HG03439 (cell line): ENCODE measurements around the gene ADH7.
"Not testable (repeated sequence)": the region's sequence is repeated elsewhere in the genome, so short reads cannot be mapped to it uniquely, and the experiment has no call there.

Experiments used
- ATAC-seq: cut with Tn5 transposase; IDR thresholded peaks from one replicate; pipeline ENCODE4 v1.9.1; 2021; ENCODE audit warnings: mild to moderate bottlenecking, moderate library complexity; ENCODE audit not compliant: unreplicated experiment

The ADH7 gene

DNA sequence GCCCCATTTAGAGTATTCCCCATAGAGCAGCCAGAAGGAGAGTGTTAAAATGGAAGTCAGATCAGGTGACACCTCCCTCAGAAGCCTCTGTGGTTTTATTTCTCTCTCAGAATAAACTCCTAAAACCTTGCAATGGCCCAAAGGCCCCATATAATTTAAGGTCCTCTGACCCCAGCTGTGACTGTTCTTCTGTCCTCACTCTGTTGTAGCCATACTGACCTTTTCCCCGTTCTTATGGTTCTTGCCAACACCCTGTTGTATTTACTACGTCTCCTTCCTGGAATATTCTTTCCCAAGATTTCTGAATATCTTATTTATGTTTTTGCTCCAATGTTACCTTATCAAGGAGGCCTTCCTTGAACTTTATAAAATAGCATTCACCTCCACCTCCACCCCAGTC is 18.0 kb downstream of the ADH7 start:
- no peak for ATAC-seq

DNA sequence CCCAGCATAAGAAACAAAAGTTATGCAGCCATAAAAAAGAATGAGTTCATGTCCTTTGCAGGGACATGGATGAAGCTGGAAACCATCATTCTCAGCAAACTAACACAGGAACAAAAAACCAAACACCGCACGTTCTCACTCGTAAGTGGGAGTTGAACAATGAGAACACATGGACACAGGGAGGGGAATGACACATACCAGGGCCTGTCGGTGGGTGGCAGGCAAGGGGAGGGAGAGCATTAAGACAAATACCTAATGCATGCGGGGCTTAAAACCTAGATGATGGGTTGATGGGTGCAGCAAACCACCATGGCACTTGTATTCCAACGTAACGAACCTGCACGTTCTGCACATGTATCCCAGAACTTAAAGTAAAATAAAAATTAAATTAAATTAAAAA is 19.4 kb downstream of the ADH7 start:
- ATAC-seq, result not testable (repeated sequence)

- ATAC-seq, result not testable (repeated sequence)
Measured at GRCh38 chr4:99414902-99415301, 20.2 kb downstream of the ADH7 start.

- ATAC-seq, result no peak
Measured at GRCh38 chr4:99414401-99414800, 20.7 kb downstream of the ADH7 start.

GRCh38 chr4:99413140-99413539 is 22.0 kb downstream of the ADH7 start:
- ATAC-seq, result no peak

GRCh38 chr4:99411041-99411440 is 24.1 kb downstream of the ADH7 start:
- ATAC-seq, result no peak

- no peak for ATAC-seq
Measured at GRCh38 chr4:99410075-99410474, 25.1 kb downstream of the ADH7 start.

GRCh38 chr4:99408346-99408745 is 26.8 kb downstream of the ADH7 start:
- no peak for ATAC-seq

- no peak for ATAC-seq
Measured at GRCh38 chr4:99405433-99406115, 29.6 kb downstream of the ADH7 start.

DNA sequence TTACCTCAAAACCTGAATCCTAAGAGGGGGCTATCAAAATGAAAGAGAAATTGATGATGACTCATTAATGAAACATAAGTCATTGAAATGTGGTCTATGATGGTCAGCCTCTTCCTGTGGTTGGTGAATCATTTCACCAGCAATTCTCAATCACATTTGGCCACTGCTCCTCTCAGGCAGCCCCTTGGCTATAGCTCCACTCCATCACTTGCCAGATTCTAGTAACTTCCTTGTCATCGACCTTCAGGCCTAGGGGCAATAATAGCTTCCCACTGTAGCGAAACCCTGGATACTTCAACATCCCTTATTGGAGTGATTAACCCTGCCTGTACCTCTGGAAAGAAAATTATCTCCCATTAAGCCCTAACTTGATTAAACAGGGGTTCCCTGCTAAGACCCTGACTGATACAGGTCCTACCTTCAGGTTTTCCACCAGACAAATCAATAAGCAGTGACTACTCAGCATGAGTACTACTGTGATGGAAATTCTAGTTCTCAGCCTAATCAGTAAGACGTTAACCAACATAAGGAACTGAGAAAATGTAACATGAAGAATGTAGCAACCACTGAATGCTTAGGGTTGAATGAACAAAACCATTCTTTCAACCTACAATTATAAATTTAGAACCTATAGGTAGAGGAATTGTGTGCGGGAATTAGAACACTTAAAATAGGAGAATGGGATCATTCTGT is 30.4 kb downstream of the ADH7 start:
- ATAC-seq, result peak; percentile 89

- peak; percentile 58 for ATAC-seq
Measured at GRCh38 chr4:99403380-99404184, 31.6 kb downstream of the ADH7 start.

DNA sequence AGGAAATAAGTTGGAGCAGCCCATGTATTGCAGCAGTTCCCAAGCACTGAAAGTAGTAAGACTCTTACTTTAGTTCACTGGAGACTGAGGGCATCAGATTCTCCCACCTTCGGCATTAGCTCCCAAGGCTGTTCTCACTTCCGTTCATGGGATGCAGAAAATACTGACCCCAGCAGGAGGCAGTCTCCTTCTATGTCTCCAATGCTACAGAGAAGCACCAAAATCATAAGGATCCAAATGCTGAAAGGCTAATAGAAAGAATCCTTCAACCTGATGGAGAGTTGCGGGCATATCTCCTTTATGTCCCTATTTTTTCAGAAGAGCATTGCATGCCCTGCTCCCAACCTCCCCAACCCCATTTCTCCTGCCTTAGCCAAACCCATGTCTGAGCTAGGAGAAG is 32.4 kb downstream of the ADH7 start:
- ATAC-seq, result no peak

- no peak for ATAC-seq
Measured at GRCh38 chr4:99400831-99401230, 34.3 kb downstream of the ADH7 start.

GRCh38 chr4:99399017-99399416 is 36.1 kb downstream of the ADH7 start:
- no peak for ATAC-seq

DNA sequence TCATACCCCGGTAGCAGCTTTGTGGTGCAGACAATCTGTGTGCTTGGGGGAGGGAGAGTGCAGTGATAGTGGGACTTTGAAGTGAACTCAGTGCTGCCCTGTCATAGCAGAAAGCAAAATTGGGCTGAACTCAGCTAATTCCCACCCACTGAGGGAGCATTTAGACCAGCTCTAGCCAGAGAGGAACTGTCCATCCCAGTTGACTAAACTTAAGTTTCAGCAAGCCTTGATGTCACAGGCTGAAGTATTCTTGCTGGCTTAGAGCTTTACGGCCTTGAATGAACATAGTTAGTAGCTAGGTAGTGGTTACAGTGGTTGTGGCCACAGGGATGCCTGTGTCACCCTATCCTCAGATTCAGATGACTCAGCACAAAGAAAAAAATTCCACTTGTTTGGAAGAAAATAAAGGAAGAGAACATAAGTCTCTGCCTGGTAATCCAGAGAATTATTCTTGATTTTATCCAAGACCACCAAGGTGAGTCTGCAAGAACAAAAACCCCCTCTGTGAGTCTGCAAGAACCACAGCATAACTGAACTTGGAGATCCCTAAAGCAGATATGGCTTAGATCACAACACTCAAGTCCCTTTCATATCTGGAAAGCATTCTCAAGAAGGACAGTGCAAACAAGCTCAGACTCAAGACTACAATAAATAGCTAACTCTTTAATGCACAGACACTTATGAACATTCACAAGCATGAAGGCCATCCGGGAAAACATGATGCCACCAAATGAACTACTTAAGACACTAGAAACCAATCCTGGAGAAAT is 39.4 kb downstream of the ADH7 start:
- no peak for ATAC-seq

DNA sequence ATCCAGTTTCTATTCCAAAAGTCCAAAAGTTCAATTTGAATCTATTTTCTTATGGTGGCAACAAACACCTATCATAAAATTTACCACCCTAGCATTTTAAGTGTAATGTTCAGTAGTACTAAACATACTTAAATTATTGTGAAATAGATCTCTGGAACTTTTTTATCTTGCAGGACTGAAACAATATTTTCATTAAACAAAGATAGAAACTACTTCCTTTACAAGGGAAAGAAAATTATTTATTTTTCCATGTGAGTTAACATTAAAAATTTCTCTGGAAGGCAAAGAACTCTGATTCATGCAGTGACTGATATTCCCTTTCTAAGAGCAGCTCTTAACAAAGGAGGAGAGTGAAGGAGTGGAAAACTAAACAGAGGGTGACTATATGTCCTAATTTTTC is 40.2 kb downstream of the ADH7 start:
- no peak for ATAC-seq

- no peak for ATAC-seq
Measured at GRCh38 chr4:99390055-99390454, 45.1 kb downstream of the ADH7 start.

DNA sequence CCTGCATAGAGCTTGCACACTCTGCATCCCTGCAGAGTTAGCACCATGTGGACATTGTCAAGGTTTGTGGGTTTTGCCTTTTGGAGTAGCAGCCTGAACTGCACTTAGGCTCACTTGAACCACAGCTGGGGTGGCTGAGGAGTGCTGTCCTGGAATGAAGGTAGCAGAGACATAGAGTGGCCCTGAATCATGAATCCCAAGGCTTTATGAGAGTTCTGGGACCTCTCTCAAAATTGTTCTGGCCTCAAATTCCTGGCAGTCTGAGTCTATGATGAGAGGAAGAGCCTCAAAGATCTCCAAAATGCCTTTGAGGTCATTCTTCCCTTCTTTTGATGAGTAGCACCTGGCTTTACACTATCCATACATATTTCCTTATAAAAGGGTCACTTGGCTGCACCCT is 45.5 kb downstream of the ADH7 start:
- ATAC-seq, result no peak

DNA sequence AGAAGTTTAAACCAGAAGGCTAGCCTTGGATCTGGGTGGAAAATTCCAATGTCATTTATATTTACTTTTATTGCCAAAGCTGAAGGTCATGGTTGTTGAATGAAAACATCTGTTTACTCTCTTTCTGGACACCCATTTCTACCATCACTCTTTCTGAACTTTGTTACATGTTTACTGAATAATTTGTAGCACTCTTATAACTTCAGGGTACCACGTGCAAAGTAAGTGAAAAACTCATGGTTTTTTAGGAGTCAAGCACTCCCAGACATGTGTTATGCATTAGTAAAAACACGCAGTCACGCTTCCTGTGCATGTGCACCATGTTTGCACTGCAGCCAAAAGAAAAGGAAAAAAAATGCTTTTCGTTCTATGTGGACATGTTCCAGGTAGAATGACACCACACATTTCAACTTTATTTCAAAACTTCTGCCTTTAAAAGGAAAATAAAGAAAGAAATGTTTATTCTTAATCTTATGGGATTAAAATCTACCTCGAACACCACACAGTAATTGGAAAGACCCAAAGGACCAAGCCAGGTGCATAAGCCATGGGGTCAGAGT is 51.2 kb downstream of the ADH7 start:
- ATAC-seq, result no peak

DNA sequence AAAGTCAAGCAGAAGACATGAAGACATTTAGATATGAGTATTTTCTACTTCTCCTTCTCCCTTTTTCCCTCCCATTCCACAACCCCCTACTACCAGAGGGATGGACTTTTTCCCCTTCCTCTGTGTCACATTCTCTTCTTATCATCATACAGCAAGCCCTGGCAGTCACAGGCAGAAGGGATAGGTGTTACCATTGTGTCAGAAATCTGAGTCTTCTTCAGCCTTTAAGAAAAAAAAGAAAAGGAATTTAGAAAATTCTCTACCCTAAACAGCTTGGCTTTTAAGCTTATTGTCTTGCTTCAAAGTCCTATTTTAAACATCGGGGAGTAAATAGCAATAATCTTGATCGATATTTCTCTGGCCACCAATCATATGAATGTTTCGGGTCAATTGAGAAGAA is 51.7 kb downstream of the ADH7 start:
- ATAC-seq, result no peak
